ENCODE results near the gene YTHDF1.

YTHDF1 gene

DNA sequence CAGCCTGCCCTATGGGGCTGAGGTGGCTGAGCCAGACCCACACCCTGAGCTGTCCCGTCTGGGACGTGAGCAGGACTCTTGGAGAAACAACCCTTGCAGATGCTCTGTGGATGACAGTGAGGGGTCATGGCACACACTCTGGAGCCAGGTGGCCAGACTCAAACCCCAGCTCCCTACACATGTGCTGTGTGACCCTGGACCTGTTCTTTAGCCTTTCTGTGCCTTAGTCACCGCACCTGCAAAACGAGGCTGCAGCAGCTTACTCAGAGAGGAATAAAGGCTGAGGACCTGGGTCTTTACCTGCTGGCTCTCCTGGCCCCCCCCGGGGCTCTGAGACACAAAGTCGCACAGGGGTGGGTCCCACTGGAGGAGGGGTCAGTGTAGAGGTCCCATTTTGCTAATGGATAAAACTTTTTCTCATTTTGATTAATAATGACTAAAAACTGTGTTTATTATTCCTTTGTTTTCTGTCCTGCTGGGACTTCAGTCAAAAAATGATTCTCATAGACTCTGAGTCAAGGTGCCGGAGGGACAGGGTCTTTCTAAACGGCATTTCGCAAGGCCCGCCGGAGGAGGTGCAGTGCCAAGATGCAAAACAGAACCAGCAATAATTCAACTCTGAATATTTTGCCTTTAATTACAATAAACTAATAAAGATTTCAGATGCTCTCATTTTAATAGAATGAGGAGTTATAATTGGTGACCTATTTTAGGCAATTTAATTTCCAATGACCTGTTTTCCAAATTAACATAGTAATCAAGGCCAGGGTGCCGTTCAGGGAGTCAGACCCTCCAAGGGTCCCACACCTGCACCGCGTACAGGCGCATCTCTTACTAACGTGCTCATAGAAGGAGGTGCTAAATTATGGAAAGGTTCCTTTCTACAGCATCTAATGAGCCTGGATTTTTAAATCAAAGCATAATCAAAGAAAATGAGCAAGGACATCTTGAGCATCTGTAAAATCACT, 62.4 kb downstream of the YTHDF1 start:
- no peak for DNase-seq

DNA sequence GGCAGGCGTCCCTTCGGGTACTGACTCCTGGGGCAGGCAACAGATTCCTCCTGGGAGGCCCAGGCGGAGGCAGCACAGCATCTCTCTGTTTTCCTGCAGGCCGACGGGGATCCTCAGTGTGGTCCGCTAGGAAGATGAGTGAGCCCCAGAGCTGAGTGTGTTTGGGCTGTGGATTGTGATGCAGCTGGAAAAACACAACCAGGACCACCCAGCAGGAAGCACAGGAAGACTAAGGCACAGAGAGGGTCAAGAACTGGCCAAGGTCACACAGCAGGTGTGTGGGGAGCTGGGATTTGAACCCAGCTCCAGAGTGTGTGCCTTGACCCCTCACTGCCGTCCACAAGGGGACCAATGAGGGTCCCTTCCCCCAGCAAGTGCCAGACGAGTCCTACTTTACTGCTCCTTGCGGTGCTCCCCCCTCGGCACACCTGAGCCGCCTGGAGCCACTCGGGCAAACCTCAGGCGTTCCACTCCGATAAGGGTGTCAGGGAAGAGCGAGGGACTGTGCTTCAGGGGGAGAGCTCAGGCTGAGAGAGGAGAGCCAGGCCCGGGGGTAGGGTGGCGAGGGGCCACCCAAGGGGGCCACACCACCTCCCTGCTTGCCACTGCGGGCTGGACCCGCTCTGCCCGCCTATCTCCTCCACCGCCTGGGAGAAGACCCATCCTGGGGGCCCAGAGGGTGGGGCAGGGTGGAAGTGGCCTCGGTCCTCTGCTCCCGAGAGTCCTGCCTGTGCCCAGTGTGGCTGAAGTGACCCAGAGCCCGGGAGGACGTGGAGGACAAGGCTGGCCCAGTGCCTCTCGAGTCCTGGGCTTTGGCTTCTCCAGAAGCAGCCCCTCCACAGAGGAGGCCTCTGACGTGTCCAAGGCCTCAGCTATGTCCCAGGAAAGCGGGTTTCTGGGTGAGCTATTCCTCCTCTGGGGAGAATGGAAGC, 63.3 kb downstream of the YTHDF1 start:
- no peak for DNase-seq

DNA sequence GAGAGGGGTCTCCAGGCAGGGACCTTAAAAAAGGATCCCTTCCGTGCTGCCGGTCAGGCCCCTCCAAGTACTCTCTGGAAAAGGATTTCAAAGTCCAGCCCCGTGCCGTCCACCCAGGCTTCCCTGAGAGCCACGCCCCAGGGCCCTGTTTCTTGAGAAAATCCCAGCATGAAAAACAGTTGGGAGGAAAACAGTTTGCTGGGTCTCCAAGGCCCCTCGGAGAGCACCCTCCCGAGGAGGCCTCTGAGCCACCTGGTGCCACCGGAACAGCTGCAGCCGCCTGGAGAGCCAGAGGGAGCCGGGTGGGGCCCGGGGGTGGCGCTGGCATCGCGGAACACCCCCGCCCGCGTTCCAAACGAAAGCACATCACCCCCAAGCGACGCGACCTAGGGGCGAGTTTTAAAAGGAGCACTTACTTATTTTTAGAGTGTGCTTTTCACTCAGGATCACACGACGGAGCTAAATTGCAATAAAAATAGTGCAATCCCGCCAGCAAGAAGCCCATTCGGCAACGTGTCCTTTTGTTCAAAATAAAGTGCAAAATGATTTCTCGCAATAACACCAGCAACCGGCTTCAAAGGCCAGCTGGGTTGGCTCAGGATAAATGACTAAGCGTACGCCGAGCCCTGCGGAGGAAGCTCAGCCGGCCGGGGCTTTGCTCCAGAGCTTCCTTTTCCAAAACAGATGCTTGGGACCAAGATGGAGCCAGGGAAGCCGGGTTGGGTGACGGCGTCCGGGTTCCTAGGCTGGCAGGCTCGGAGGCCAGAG, 64.2 kb downstream of the YTHDF1 start:
- DNase-seq = peak; percentile 72 to 87

DNA sequence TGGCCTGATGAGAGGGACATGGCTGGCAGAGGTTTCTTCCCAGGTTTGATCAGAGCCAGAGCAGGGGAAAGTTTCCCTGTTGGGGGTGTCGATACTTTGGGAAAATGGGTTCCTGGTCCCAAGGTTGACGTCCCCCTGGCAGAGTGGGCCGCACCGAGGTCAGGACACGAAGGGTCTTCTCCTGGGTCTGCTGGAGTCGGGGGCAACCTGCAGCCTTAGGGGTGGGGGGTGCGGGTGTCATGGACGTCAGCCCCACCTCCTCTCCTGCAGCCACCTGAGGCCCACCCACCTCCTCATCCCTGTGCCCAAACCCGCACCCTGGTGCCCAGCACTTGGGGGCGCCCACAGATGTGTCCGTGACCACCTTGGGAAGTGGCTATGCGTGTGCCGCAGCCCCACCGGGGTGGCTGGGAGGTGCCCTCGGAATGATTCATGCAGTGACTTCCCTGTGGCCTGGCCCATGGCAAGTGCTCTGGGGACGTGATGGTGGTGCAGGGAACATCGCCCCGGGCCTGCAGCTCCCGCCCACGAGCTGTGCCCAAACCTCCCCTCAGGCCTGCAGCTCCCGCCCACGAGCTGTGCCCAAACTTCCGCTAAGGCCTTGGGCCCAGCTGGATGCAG, 64.9 kb downstream of the YTHDF1 start:
- no peak for DNase-seq

DNA sequence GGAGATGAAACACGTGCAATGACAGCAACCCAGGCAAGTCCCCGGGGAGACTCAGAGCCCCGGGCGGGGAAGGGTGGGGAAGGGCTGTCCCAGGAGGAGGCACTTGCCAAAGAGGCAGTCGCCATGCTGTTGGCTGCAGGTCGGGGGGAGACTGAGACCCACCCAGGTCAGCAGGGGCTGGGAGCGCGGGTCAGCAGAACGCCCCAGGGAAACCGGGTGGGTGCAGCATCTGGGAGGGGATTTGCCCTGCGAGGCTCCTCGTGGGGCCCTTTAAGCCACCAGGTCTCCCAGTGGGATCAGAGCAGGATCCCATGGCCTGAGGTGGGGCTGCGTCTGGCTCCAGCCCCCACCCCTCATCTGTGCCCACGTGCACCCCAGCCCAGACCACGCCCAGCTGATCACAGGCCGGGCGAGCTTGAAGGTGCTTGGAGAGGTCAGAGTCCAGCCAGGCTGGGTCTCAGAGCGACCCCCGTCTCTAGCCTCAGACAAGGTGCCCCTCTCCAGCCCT, 65.5 kb downstream of the YTHDF1 start:
- DNase-seq = no peak

DNA sequence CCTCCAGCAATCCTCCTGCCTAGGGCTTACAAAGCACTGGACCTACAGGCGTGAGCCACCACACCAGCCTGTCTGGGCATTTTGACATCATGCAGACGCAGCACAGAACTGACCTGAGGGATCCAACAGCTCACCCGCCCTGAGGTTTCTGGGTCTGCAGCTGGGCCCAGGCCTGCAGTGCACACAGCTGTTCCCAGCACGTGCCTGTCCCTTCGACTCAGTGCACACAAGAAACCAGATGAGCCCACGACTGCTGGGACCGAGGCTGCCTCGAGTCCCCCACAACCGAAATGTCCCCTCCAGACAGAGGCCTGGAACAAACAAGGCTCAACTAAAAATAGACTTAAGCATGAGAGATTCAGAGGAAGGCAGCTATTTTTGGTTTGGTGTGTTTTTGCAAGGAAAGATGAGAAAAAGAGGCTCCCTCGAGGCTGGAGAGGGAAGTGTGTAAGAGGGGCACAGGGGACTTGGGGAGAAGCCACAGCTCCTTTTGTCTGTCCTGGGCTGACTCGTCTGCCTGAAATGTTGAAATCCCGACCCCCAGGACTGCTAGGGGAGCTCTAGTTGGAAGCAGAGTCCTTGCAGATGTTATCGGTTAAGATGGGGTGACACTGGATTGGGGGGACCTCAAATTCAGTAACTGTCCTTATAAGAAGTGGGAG, 66.3 kb downstream of the YTHDF1 start:
- DNase-seq = peak; percentile 57 to 64

DNA sequence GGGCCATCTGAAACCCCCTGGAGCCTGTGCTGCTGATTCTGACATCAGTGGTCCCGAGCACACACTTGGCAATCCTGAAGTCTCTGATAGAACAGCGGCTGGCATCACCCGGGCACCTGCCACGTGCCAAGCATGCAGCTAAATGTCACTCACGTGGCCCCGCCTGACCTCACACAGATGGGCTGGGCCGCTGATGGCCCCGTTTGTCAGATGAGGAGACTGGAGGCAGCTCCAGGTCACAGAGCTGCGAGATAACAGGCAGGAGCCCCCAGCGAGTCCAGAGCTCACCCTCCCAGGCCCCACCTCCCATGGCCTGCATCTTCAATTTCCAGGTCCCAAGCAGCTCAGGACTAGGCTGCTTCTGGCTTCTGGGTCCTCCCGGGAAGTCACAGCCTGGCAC, 67.2 kb downstream of the YTHDF1 start:
- no peak for DNase-seq

DNA sequence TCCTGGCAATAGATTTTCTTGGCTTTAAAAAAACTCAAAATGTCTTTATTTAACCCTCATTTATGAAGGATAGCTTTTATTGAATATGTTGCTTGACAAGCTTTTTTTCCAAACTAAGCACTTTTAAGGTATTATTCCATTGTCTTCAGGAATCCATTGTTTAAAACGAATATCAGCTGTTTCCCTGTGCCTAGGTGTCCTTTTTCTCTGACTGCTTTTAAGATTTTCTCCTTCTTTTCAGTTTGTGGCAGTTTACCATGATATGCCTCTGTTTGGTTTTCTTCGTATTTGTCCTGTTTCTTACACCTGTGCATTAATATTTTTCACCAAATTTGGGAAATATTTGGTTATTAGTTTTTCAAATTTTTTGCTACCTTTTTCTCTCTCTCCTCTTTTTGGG, 68.4 kb downstream of the YTHDF1 start:
- DNase-seq = no peak

Measured in SHP77 (cell line).